Activated CD8-positive, alpha-beta memory T cell treated with anti-CD3 and anti-CD28 coated beads, Interleukin-2, amount 10 ng/mL, durations not matched to agents 7 days and 5 days (primary cell): Measurements from ENCODE around the gene BFSP2. TPM values are rescaled to one million over a fixed set of nuclear protein-coding genes. Genes with fewer than 3 reads are reported as not detected.

Source experiments
- ATAC-seq: fragments of 150-1000 bp; cut with Tn5 transposase; one replicate; pipeline ENCODE4 v1.10.0; 2021; ENCODE audit warnings: moderate library complexity
- CTCF ChIA-PET: fragments of 350-600 bp; sonication (Branson Sonifier 250); formaldehyde crosslinking; loops from one replicate; lab custom pipeline; 2021; ENCODE audit warnings: antibody characterized with exemption; lab: Charles Lee
- DNase-seq: peaks from one replicate; pipeline ENCODE4 v3.0.0-alpha.2; 2020
- H3K27ac Mint-ChIP-seq: one replicate; pipeline ENCODE4 v1.8.0; 2021; ENCODE audit warnings: mild to moderate bottlenecking, mixed read lengths
- H3K27me3 Mint-ChIP-seq: one replicate; pipeline ENCODE4 v1.8.0; 2021; ENCODE audit warnings: mixed read lengths
- H3K36me3 Mint-ChIP-seq: one replicate; pipeline ENCODE4 v1.8.0; 2021; ENCODE audit warnings: mild to moderate bottlenecking, mixed read lengths
- H3K4me1 Mint-ChIP-seq: one replicate; pipeline ENCODE4 v1.8.0; 2021; ENCODE audit warnings: mixed read lengths
- H3K4me3 Mint-ChIP-seq: one replicate; pipeline ENCODE4 v1.8.0; 2021; ENCODE audit warnings: mild to moderate bottlenecking, moderate library complexity, mixed read lengths
- H3K9me3 Mint-ChIP-seq: one replicate; pipeline ENCODE4 v1.8.0; 2022; ENCODE audit warnings: low read depth, mixed read lengths
- total RNA-seq, 2 experiments: library from RNA; stranded (reverse); gene quantifications; one replicate each; pipeline ENCODE4 v1.2.3, GENCODE V29; 2021

The BFSP2 gene
- total RNA-seq, 2 experiments from 2014 or later = 1.2 to 2.1 TPM

GRCh38 chr3:133412183-133413132 lies 12.6 kb downstream of the BFSP2 start:
- ATAC-seq = no peak
- no peak for DNase-seq
- Mint-ChIP-seq H3K36me3 (no peaks in the 10 kb centered on the region), H3K27ac (no peak overlapping the region), H3K9me3 (no peaks in the 10 kb centered on the region), H3K4me3 (no peak overlapping the region), H3K27me3 (no peaks in the 10 kb centered on the region), H3K4me1 (peaks cover 3% of the 10 kb centered on the region)
- CTCF ChIA-PET = interaction anchor here (1.1 kb wide), 1 partner anchor 11 kb away, joined by 4 read pairs; no protein-coding TSS in a partner anchor

GRCh38 chr3:133413161-133414020 lies 13.5 kb downstream of the BFSP2 start:
- Mint-ChIP-seq H3K4me3 (no peak overlapping the region), H3K27ac (peak overlapping the region; percentile 14), H3K36me3 (no peaks in the 10 kb centered on the region), H3K4me1 (peaks cover 3% of the 10 kb centered on the region), H3K9me3 (no peaks in the 10 kb centered on the region), H3K27me3 (no peaks in the 10 kb centered on the region)
- CTCF ChIA-PET = interaction anchor here (1.1 kb wide), 1 partner anchor 10 kb away, joined by 4 read pairs; no protein-coding TSS in a partner anchor
- ATAC-seq (peak; percentile 65), DNase-seq (no peak)

GRCh38 chr3:133414021-133414392 lies 14.2 kb downstream of the BFSP2 start:
- Mint-ChIP-seq H3K27ac (no peak overlapping the region), H3K27me3 (no peaks in the 10 kb centered on the region), H3K36me3 (no peaks in the 10 kb centered on the region), H3K4me3 (no peak overlapping the region), H3K4me1 (peaks cover 3% of the 10 kb centered on the region), H3K9me3 (no peaks in the 10 kb centered on the region)
- no peak for ATAC-seq
- no peak for DNase-seq
- CTCF ChIA-PET = no interaction called here

- Mint-ChIP-seq H3K36me3 (no peaks in the 10 kb centered on the region), H3K9me3 (no peaks in the 10 kb centered on the region), H3K4me3 (no peak overlapping the region), H3K27me3 (no peaks in the 10 kb centered on the region), H3K27ac (no peak overlapping the region), H3K4me1 (peaks cover 3% of the 10 kb centered on the region)
- ATAC-seq (no peak), DNase-seq (no peak)
- CTCF ChIA-PET = no interaction called here
These were observed 18.5 kb downstream of the BFSP2 start for GRCh38 chr3:133418361-133418760.

- H3K9me3 Mint-ChIP-seq = no peaks in the 10 kb centered on the region
- H3K27me3 Mint-ChIP-seq = no peaks in the 10 kb centered on the region
- DNase-seq = no peak
- no peak overlapping the region for H3K27ac Mint-ChIP-seq
- CTCF ChIA-PET = no interaction called here
- H3K36me3 Mint-ChIP-seq = no peaks in the 10 kb centered on the region
- H3K4me1 Mint-ChIP-seq = peaks cover 3% of the 10 kb centered on the region
- no peak overlapping the region for H3K4me3 Mint-ChIP-seq
- no peak for ATAC-seq
These were observed 19.5 kb downstream of the BFSP2 start for GRCh38 chr3:133419151-133419909.

GRCh38 chr3:133424937-133425869 lies 25.3 kb downstream of the BFSP2 start:
- no peaks in the 10 kb centered on the region for H3K27me3 Mint-ChIP-seq
- no peaks in the 10 kb centered on the region for H3K9me3 Mint-ChIP-seq
- no peak overlapping the region for H3K4me3 Mint-ChIP-seq
- H3K27ac Mint-ChIP-seq = no peak overlapping the region
- ATAC-seq = no peak
- DNase-seq = no peak
- CTCF ChIA-PET = interaction anchor here (1.1 to 2.3 kb wide), 7 partner anchors 11 to 699 kb away, joined by 3 to 17 read pairs (median 6); no protein-coding TSS in a partner anchor
- H3K4me1 Mint-ChIP-seq = peaks cover 3% of the 10 kb centered on the region
- H3K36me3 Mint-ChIP-seq = no peaks in the 10 kb centered on the region

- Mint-ChIP-seq H3K36me3 (no peaks in the 10 kb centered on the region), H3K27me3 (no peaks in the 10 kb centered on the region), H3K9me3 (no peaks in the 10 kb centered on the region), H3K4me3 (no peak overlapping the region), H3K27ac (no peak overlapping the region), H3K4me1 (peaks cover 3% of the 10 kb centered on the region)
- no peak for ATAC-seq
- CTCF ChIA-PET = interaction anchor here (2.3 kb wide), 1 partner anchor 694 kb away, joined by 17 read pairs; no protein-coding TSS in a partner anchor
- DNase-seq = no peak
These were observed 26.0 kb downstream of the BFSP2 start for GRCh38 chr3:133425898-133426297.

GRCh38 chr3:133426721-133427120 lies 26.9 kb downstream of the BFSP2 start:
- H3K27me3 Mint-ChIP-seq = no peaks in the 10 kb centered on the region
- no peaks in the 10 kb centered on the region for H3K9me3 Mint-ChIP-seq
- H3K27ac Mint-ChIP-seq = no peak overlapping the region
- DNase-seq (no peak), ATAC-seq (no peak)
- peaks cover 3% of the 10 kb centered on the region for H3K4me1 Mint-ChIP-seq
- CTCF ChIA-PET = interaction anchor here (1.3 kb wide), 1 partner anchor 9 kb away, joined by 4 read pairs; no protein-coding TSS in a partner anchor
- H3K36me3 Mint-ChIP-seq = no peaks in the 10 kb centered on the region
- H3K4me3 Mint-ChIP-seq = no peak overlapping the region

- no peaks in the 10 kb centered on the region for H3K36me3 Mint-ChIP-seq
- DNase-seq (no peak), ATAC-seq (no peak)
- H3K27me3 Mint-ChIP-seq = no peaks in the 10 kb centered on the region
- H3K27ac Mint-ChIP-seq = no peak overlapping the region
- peaks cover 2% of the 10 kb centered on the region for H3K4me1 Mint-ChIP-seq
- no peaks in the 10 kb centered on the region for H3K9me3 Mint-ChIP-seq
- no peak overlapping the region for H3K4me3 Mint-ChIP-seq
- CTCF ChIA-PET = interaction anchor here (1.1 kb wide), 1 partner anchor 9 kb away, joined by 4 read pairs; no protein-coding TSS in a partner anchor
These were observed 28.7 kb downstream of the BFSP2 start for GRCh38 chr3:133428552-133428951.

GRCh38 chr3:133429063-133429462 lies 29.2 kb downstream of the BFSP2 start:
- CTCF ChIA-PET = no interaction called here
- H3K9me3 Mint-ChIP-seq = no peaks in the 10 kb centered on the region
- no peaks in the 10 kb centered on the region for H3K4me1 Mint-ChIP-seq
- H3K27me3 Mint-ChIP-seq = no peaks in the 10 kb centered on the region
- H3K27ac Mint-ChIP-seq = no peak overlapping the region
- no peaks in the 10 kb centered on the region for H3K36me3 Mint-ChIP-seq
- no peak for DNase-seq
- no peak overlapping the region for H3K4me3 Mint-ChIP-seq
- no peak for ATAC-seq

GRCh38 chr3:133439563-133439962 lies 39.7 kb downstream of the BFSP2 start:
- Mint-ChIP-seq H3K4me3 (no peak overlapping the region), H3K27ac (peak overlapping the region; percentile 3), H3K4me1 (peaks cover 32% of the 10 kb centered on the region), H3K9me3 (peaks cover 6% of the 10 kb centered on the region), H3K36me3 (peaks cover 14% of the 10 kb centered on the region), H3K27me3 (no peaks in the 10 kb centered on the region)
- DNase-seq (no peak), ATAC-seq (no peak)
- CTCF ChIA-PET = no interaction called here

GRCh38 chr3:133440652-133441051 lies 40.8 kb downstream of the BFSP2 start:
- CTCF ChIA-PET = no interaction called here

More at GRCh38 chr3:133440652-133441051, 40.8 kb downstream of the BFSP2 start:
- DNase-seq = no peak
- H3K27me3 Mint-ChIP-seq = no peaks in the 10 kb centered on the region
- peaks cover 6% of the 10 kb centered on the region for H3K9me3 Mint-ChIP-seq
- no peak overlapping the region for H3K27ac Mint-ChIP-seq
- H3K4me1 Mint-ChIP-seq = peaks cover 37% of the 10 kb centered on the region
- peaks cover 14% of the 10 kb centered on the region for H3K36me3 Mint-ChIP-seq
- ATAC-seq = no peak
- H3K4me3 Mint-ChIP-seq = no peak overlapping the region
